WTC11 (cell line): ENCODE results near the gene TBX20. TPM values are rescaled to one million over a fixed set of nuclear protein-coding genes. Genes with fewer than 3 reads are reported as not detected.

Experiments
- ATAC-seq: fragments of 200-7000 bp; cut with Tn5 transposase; 2 replicates; pipeline ENCODE4 v1.10.0; 2021; ENCODE audit warnings: mild to moderate bottlenecking, moderate library complexity
- CTCF ChIA-PET: fragments of 300-600 bp; sonication (Branson Sonifier 250); formaldehyde crosslinking; loops from one replicate; lab custom pipeline; 2021; ENCODE audit warnings: antibody characterized with exemption; lab: Charles Lee
- POLR2A ChIA-PET: fragments of 350-600 bp; sonication (Branson Sonifier 250); formaldehyde crosslinking; loops from one replicate; lab custom pipeline; 2021; ENCODE audit warnings: antibody characterized with exemption; lab: Charles Lee
- DNase-seq: peaks from one replicate; pipeline ENCODE4 v3.0.0; 2021; ENCODE audit warnings: low spot score
- H3K27ac Mint-ChIP-seq: 2 replicates; pipeline ENCODE4 v1.8.0; 2021; ENCODE audit warnings: mixed read lengths
- H3K27me3 Mint-ChIP-seq: 2 replicates; pipeline ENCODE4 v1.8.0; 2021; ENCODE audit warnings: low read depth, mild to moderate bottlenecking, moderate library complexity, mixed read lengths
- H3K36me3 Mint-ChIP-seq: 2 replicates; pipeline ENCODE4 v1.8.0; 2021; ENCODE audit warnings: mixed read lengths
- H3K4me1 Mint-ChIP-seq: 2 replicates; pipeline ENCODE4 v1.8.0; 2022; ENCODE audit warnings: mixed read lengths
- H3K4me3 Mint-ChIP-seq: 2 replicates; pipeline ENCODE4 v1.8.0; 2021; ENCODE audit warnings: mild to moderate bottlenecking, moderate library complexity, mixed read lengths
- H3K9me3 Mint-ChIP-seq: 2 replicates; pipeline ENCODE4 v1.8.0; 2021; ENCODE audit warnings: mixed read lengths
- ATF3 ChIP-seq: sonication (generic); formaldehyde crosslinking; conservative IDR thresholded peaks from 2 replicates; pipeline ENCODE4 v1.8.1; 2022; ENCODE audit warnings: mild to moderate bottlenecking, missing genetic modification reagents
- FOXP1 ChIP-seq: sonication (generic); formaldehyde crosslinking; IDR thresholded peaks from 2 replicates; pipeline ENCODE4 v1.8.0; 2022; ENCODE audit warnings: missing genetic modification reagents, mild to moderate bottlenecking, moderate library complexity, borderline replicate concordance
- FOXP4 ChIP-seq: sonication (generic); formaldehyde crosslinking; IDR thresholded peaks from 2 replicates; pipeline ENCODE4 v1.8.0; 2022; ENCODE audit warnings: mild to moderate bottlenecking, missing genetic modification reagents
- GRHL2 ChIP-seq: fragments of 250-450 bp; sonication (Bioruptor Pico); IDR thresholded peaks from 2 replicates; pipeline ENCODE4 v1.8.0; 2022; ENCODE audit warnings: mild to moderate bottlenecking, moderate library complexity; ENCODE audit not compliant: insufficient replicate concordance, severe bottlenecking
- HMGA2 ChIP-seq: fragments of 250-450 bp; sonication (Bioruptor Pico); IDR thresholded peaks from 2 replicates; pipeline ENCODE4 v1.4.0; 2021; ENCODE audit warnings: mild to moderate bottlenecking, moderate library complexity
- KAT7 ChIP-seq: sonication (generic); formaldehyde crosslinking; IDR thresholded peaks from 2 replicates; pipeline ENCODE4 v1.8.1; 2023; ENCODE audit warnings: missing genetic modification reagents, mild to moderate bottlenecking, borderline replicate concordance
- OVOL2 ChIP-seq: fragments of 250-450 bp; sonication (Bioruptor Pico); IDR thresholded peaks from 2 replicates; pipeline ENCODE4 v1.9.0; 2021; ENCODE audit warnings: mild to moderate bottlenecking, borderline replicate concordance
- SMAD4 ChIP-seq: sonication (generic); formaldehyde crosslinking; IDR thresholded peaks from 2 replicates; pipeline ENCODE4 v1.8.0; 2022; ENCODE audit warnings: mild to moderate bottlenecking, missing genetic modification reagents
- TEAD1 ChIP-seq: sonication (generic); formaldehyde crosslinking; IDR thresholded peaks from 2 replicates; pipeline ENCODE4 v1.8.0; 2022; ENCODE audit warnings: mild to moderate bottlenecking, missing genetic modification reagents
- TP53 ChIP-seq: sonication (generic); formaldehyde crosslinking; IDR thresholded peaks from 2 replicates; pipeline ENCODE4 v1.8.1; 2023; ENCODE audit warnings: mild to moderate bottlenecking, missing genetic modification reagents
- ZMAT4 ChIP-seq: fragments of 250-450 bp; sonication (Bioruptor Pico); IDR thresholded peaks from 2 replicates; pipeline ENCODE4 v1.9.0; 2021; ENCODE audit warnings: mild to moderate bottlenecking
- ZNF317 ChIP-seq: sonication (generic); formaldehyde crosslinking; IDR thresholded peaks from 2 replicates; pipeline ENCODE4 v1.8.1; 2023; ENCODE audit warnings: low read depth, mild to moderate bottlenecking, moderate library complexity, missing genetic modification reagents, borderline replicate concordance
- ZNF396 ChIP-seq: fragments of 250-450 bp; sonication (Bioruptor Pico); IDR thresholded peaks from 2 replicates; pipeline ENCODE4 v1.8.0; 2021; ENCODE audit warnings: mild to moderate bottlenecking, moderate library complexity, borderline replicate concordance
- ZNF416 ChIP-seq: fragments of 250-450 bp; sonication (Bioruptor Pico); IDR thresholded peaks from 2 replicates; pipeline ENCODE4 v1.9.0; 2021; ENCODE audit warnings: mild to moderate bottlenecking, inconsistent platforms
- total RNA-seq: library from RNA; stranded (reverse); gene quantifications from 3 replicates; pipeline ENCODE4 v1.2.3, GENCODE V29; 2021
- TF ChIP-seq, protein P1 (sequence below): sonication (generic); formaldehyde crosslinking; IDR thresholded peaks from 2 replicates; pipeline ENCODE4 v1.8.0; 2022; ENCODE audit warnings: mild to moderate bottlenecking, missing genetic modification reagents
- TF ChIP-seq, protein P2 (sequence below): sonication (generic); formaldehyde crosslinking; IDR thresholded peaks from 2 replicates; pipeline ENCODE4 v1.8.1; 2022; ENCODE audit warnings: missing genetic modification reagents, borderline replicate concordance
- TF ChIP-seq, protein P3 (sequence below): sonication (generic); formaldehyde crosslinking; IDR thresholded peaks from 2 replicates; pipeline ENCODE4 v1.8.1; 2023; ENCODE audit warnings: mild to moderate bottlenecking, missing genetic modification reagents, moderate library complexity
- TF ChIP-seq, protein P4 (sequence below): sonication (generic); formaldehyde crosslinking; IDR thresholded peaks from 2 replicates; pipeline ENCODE4 v1.8.1; 2023; ENCODE audit warnings: mild to moderate bottlenecking, missing genetic modification reagents, borderline replicate concordance

TBX20 gene
- total RNA-seq, 1 experiment from 2014 or later = 0.24 TPM

DNA sequence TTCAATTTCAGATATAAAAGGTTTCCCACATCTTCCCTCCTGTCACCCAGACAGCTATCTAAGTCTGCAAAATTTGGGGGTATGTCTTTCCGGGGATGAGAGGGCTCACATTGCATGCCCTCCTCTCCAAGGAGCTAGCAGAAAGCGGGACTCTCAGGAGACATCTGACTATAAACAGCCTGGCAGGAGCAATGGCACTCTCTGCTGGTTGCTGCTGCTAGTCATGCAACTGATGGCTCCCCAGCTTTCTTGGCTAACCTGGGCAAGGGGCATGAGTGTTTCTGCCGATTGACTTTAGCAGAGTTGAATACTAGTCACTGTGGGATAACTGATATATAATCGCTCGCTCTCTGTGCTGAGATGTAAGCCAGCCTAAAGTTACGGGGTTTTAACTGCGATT lies 12.0 kb downstream of the TBX20 start:
- ATAC-seq = no peak
- CTCF ChIA-PET = interaction anchor here (1.3 kb wide), 1 partner anchor 19 kb away, joined by 3 read pairs; no protein-coding TSS in a partner anchor

More for the DNA sequence above, 12.0 kb downstream of the TBX20 start:
- TF ChIP-seq FOXP1 (no peak), SMAD4 (CRISPR knock-in tag) (no peak), ZMAT4 (CRISPR knock-in tag) (no peak), GRHL2 (CRISPR knock-in tag) (no peak), ZNF416 (CRISPR knock-in tag) (no peak), KAT7 (no peak), HMGA2 (CRISPR knock-in tag) (no peak), ZNF396 (CRISPR knock-in tag) (no peak), ATF3 (CRISPR knock-in tag) (no peak), ZNF317 (CRISPR knock-in tag) (no peak), TEAD1 (CRISPR knock-in tag) (no peak), FOXP4 (CRISPR knock-in tag) (no peak), OVOL2 (CRISPR knock-in tag) (no peak), TP53 (CRISPR knock-in tag) (no peak)
- TF ChIP-seq, protein P1, sequence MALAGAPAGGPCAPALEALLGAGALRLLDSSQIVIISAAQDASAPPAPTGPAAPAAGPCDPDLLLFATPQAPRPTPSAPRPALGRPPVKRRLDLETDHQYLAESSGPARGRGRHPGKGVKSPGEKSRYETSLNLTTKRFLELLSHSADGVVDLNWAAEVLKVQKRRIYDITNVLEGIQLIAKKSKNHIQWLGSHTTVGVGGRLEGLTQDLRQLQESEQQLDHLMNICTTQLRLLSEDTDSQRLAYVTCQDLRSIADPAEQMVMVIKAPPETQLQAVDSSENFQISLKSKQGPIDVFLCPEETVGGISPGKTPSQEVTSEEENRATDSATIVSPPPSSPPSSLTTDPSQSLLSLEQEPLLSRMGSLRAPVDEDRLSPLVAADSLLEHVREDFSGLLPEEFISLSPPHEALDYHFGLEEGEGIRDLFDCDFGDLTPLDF = no peak
- TF ChIP-seq, protein P2, sequence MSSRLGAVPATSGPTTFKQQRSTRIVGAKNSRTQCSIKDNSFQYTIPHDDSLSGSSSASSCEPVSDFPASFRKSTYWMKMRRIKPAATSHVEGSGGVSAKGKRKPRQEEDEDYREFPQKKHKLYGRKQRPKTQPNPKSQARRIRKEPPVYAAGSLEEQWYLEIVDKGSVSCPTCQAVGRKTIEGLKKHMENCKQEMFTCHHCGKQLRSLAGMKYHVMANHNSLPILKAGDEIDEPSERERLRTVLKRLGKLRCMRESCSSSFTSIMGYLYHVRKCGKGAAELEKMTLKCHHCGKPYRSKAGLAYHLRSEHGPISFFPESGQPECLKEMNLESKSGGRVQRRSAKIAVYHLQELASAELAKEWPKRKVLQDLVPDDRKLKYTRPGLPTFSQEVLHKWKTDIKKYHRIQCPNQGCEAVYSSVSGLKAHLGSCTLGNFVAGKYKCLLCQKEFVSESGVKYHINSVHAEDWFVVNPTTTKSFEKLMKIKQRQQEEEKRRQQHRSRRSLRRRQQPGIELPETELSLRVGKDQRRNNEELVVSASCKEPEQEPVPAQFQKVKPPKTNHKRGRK (CRISPR knock-in tag) = no peak
- TF ChIP-seq, protein P3, sequence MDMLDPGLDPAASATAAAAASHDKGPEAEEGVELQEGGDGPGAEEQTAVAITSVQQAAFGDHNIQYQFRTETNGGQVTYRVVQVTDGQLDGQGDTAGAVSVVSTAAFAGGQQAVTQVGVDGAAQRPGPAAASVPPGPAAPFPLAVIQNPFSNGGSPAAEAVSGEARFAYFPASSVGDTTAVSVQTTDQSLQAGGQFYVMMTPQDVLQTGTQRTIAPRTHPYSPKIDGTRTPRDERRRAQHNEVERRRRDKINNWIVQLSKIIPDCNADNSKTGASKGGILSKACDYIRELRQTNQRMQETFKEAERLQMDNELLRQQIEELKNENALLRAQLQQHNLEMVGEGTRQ (CRISPR knock-in tag) = no peak
- TF ChIP-seq, protein P4, sequence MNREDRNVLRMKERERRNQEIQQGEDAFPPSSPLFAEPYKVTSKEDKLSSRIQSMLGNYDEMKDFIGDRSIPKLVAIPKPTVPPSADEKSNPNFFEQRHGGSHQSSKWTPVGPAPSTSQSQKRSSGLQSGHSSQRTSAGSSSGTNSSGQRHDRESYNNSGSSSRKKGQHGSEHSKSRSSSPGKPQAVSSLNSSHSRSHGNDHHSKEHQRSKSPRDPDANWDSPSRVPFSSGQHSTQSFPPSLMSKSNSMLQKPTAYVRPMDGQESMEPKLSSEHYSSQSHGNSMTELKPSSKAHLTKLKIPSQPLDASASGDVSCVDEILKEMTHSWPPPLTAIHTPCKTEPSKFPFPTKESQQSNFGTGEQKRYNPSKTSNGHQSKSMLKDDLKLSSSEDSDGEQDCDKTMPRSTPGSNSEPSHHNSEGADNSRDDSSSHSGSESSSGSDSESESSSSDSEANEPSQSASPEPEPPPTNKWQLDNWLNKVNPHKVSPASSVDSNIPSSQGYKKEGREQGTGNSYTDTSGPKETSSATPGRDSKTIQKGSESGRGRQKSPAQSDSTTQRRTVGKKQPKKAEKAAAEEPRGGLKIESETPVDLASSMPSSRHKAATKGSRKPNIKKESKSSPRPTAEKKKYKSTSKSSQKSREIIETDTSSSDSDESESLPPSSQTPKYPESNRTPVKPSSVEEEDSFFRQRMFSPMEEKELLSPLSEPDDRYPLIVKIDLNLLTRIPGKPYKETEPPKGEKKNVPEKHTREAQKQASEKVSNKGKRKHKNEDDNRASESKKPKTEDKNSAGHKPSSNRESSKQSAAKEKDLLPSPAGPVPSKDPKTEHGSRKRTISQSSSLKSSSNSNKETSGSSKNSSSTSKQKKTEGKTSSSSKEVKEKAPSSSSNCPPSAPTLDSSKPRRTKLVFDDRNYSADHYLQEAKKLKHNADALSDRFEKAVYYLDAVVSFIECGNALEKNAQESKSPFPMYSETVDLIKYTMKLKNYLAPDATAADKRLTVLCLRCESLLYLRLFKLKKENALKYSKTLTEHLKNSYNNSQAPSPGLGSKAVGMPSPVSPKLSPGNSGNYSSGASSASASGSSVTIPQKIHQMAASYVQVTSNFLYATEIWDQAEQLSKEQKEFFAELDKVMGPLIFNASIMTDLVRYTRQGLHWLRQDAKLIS (CRISPR knock-in tag) = no peak
- no peak overlapping the region for H3K4me3 Mint-ChIP-seq
- POLR2A ChIA-PET = no interaction called here
- no peaks in the 10 kb centered on the region for H3K9me3 Mint-ChIP-seq
- peaks cover 15% of the 10 kb centered on the region for H3K27me3 Mint-ChIP-seq
- no peak overlapping the region for H3K27ac Mint-ChIP-seq
- H3K4me1 Mint-ChIP-seq = peaks cover 2% of the 10 kb centered on the region; the same call in 1 of the 2 replicates
- DNase-seq = no peak
- no peaks in the 10 kb centered on the region for H3K36me3 Mint-ChIP-seq
